ENCODE results near the gene CARMIL1. TPM values are rescaled to one million over a fixed set of nuclear protein-coding genes. Genes with fewer than 3 reads are reported as not detected.
A peak's percentile ranks its signal among the peaks of the same experiment; 100 is the strongest.

CARMIL1 gene
- total RNA-seq, 1 experiment from 2014 or later, result 23.6 TPM

DNA sequence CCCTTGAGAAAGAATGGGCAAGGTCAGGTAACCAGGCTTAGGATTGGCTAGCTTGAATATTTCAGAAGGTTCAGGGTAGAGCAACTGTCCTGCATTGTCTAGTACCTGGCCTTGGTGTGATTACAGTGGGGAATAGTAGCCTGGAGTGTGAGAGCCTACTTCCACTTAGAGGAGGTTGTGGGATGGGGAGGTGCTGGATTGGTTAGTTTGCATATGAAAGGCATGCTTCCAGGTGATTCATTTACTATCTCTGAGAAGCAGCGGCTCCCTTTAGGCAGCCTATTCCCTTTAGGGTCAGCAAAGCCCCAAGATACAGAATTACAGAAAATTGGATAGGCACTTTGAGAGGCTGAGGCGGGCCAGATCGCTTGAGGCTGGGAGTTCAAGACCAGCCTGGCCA, 347.8 kb downstream of the CARMIL1 start:
- Histone ChIP-seq H3K79me2 (ENCODE audit: insufficient read depth, low read length) (no peaks in the 10 kb centered on the region), H4K8ac (replicated peaks; ENCODE audit: insufficient read length, low read depth, low read length) (no peak overlapping the region), H3K14ac (ENCODE audit: insufficient read depth, low read length) (no peak overlapping the region), H2AK5ac (ENCODE audit: insufficient read length, low read length) (no peak overlapping the region), H3K79me1 (ENCODE audit: insufficient read depth, low read depth, low read length, poor library complexity, severe bottlenecking) (no peaks in the 10 kb centered on the region), H3K23me2 (ENCODE audit: insufficient read length, low read depth, low read length, poor library complexity, severe bottlenecking) (no peaks in the 10 kb centered on the region), H3K56ac (ENCODE audit: insufficient read length, low read depth, low read length) (no peak overlapping the region), H4K91ac (ENCODE audit: insufficient read length, low read depth, low read length) (no peak overlapping the region), H2BK12ac (ENCODE audit: insufficient read length, low read depth, low read length) (no peak overlapping the region), H2BK5ac (ENCODE audit: insufficient read length, low read length) (no peak overlapping the region), H3K18ac (ENCODE audit: insufficient read length, low read depth, low read length) (no peak overlapping the region), H4K20me1 (ENCODE audit: control insufficient read depth, insufficient read depth, insufficient read length) (no peaks in the 10 kb centered on the region), H2AFZ (ENCODE audit: low read length) (peak overlapping the region; percentile 61), H2BK120ac (ENCODE audit: low read depth, low read length, poor library complexity, severe bottlenecking) (no peak overlapping the region), H4K5ac (ENCODE audit: insufficient read length, low read depth, low read length) (no peak overlapping the region), H3K27ac (ENCODE audit: insufficient read length, low read depth, low read length) (no peak overlapping the region), H3K23ac (ENCODE audit: insufficient read length, low read depth, low read length) (no peak overlapping the region), H3K9ac (ENCODE audit: extremely low read depth, insufficient read length, low read length) (no peak overlapping the region), H3K4ac (ENCODE audit: low read depth, low read length) (no peak overlapping the region), H3K9me3 (ENCODE audit: control insufficient read depth, low read depth, low read length) (no peaks in the 10 kb centered on the region), H2BK20ac (ENCODE audit: low read depth, low read length, poor library complexity, severe bottlenecking) (no peak overlapping the region), H2BK15ac (ENCODE audit: low read depth, low read length) (no peak overlapping the region), H3T11ph (ENCODE audit: low read length) (no peak overlapping the region), H3K4me1 (ENCODE audit: insufficient read depth, low read length) (peaks cover 3% of the 10 kb centered on the region; the same call in 1 of the 2 replicates), H3K4me2 (ENCODE audit: insufficient read depth, insufficient read length, low read length) (no peak overlapping the region), H3K27me3 (ENCODE audit: insufficient read depth, low read length) (no peaks in the 10 kb centered on the region; the same call in 1 of the 2 replicates)
- no peaks in the 10 kb centered on the region for H3K9me3 Mint-ChIP-seq
- WGBS (ENCODE audit: extremely low coverage, insufficient read length, low lambda C conversion rate), result no CpG with 5 or more reads among the region's 3 CpGs
- H3K27me3 Mint-ChIP-seq (ENCODE audit: low read depth), result peaks cover 4% of the 10 kb centered on the region
- TF ChIP-seq, protein P1, sequence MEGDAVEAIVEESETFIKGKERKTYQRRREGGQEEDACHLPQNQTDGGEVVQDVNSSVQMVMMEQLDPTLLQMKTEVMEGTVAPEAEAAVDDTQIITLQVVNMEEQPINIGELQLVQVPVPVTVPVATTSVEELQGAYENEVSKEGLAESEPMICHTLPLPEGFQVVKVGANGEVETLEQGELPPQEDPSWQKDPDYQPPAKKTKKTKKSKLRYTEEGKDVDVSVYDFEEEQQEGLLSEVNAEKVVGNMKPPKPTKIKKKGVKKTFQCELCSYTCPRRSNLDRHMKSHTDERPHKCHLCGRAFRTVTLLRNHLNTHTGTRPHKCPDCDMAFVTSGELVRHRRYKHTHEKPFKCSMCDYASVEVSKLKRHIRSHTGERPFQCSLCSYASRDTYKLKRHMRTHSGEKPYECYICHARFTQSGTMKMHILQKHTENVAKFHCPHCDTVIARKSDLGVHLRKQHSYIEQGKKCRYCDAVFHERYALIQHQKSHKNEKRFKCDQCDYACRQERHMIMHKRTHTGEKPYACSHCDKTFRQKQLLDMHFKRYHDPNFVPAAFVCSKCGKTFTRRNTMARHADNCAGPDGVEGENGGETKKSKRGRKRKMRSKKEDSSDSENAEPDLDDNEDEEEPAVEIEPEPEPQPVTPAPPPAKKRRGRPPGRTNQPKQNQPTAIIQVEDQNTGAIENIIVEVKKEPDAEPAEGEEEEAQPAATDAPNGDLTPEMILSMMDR (conservative IDR thresholded peaks at IDR 0.05), result no peak
- no peak overlapping the region for H3K4me3 Mint-ChIP-seq
- peak; percentile 66 for DNase-seq
- peaks cover 0 to under 1% (median 0%) of the 10 kb centered on the region in 3 experiments; a peak in 1 of 7 replicates for H3K36me3 Mint-ChIP-seq (ENCODE audit: insufficient read depth in 1 of 3, low read depth in 3 of 3)
- peaks cover 40 to 49% of the 10 kb centered on the region in 2 experiments for H3K4me1 Mint-ChIP-seq
- no peak overlapping the region for H3K27ac Mint-ChIP-seq

All from H9 (cell line).